ENCODE measurements around the gene CPM.
"Not testable (repeated sequence)": the region's sequence is repeated elsewhere in the genome, so short reads cannot be mapped to it uniquely, and the experiment has no call there.

CPM gene

GRCh38 chr12:68803948-68804656, 128.9 kb downstream of the CPM start:
- no peak for DNase-seq

- DNase-seq = not testable (repeated sequence)
Measured at GRCh38 chr12:68802911-68803651, 129.9 kb downstream of the CPM start.

GRCh38 chr12:68802372-68802745, 130.6 kb downstream of the CPM start:
- DNase-seq = not testable (repeated sequence)

Measured in CD4-positive, alpha-beta T cell treated with Interferon alpha-2 for 1 hour (primary cell).